Activated T-helper 1 cell treated with Interleukin-2 at 50 U/mL for 16 hours (primary cell): ENCODE measurements around the gene AUTS2.

Experiments used
- DNase-seq: peaks from one replicate; pipeline ENCODE4 v3.0.0-alpha.2; 2020; ENCODE audit warnings: low read depth

Gene AUTS2

DNA sequence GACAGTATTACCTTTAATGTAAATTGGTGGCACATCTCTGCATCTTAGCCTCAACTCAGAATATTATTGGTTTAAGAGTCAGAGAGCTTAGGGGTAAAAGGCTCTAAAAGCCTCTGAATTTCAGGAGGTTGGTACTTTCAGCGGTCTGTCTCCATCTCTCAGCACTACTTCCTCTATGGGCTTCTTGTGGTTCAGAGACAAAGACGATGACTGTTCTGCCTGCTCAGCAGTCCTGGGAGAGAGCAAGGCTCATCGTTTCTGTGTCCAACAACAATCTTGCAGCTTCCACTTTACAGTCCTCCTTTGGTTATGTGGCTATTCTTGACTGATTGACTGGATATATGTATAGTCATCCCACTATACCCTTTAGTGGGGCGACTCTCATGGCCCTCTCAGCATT lies 394.7 kb downstream of the AUTS2 start:
- DNase-seq: no peak

DNA sequence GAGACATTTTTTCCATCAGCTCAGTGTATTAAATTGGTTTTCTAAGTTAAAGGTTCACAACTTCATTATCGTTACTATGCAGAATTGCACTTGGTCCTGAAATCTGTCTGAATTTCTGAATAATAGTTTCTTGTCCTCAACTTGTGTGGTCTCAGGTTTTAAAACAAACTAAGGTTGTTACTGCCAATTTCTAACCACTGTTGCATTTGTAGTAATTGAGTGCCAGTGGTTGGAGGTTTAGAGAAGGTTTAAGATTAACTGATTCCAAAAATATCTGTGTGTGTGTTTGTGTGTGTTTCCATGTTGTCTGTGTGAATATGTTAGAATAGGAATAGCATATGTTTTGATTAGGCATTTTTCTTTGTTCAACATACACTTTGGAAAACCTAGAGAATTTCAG lies 395.9 kb downstream of the AUTS2 start:
- no peak for DNase-seq

GRCh38 chr7:69994886-69995542 lies 396.7 kb downstream of the AUTS2 start:
- no peak for DNase-seq

DNA sequence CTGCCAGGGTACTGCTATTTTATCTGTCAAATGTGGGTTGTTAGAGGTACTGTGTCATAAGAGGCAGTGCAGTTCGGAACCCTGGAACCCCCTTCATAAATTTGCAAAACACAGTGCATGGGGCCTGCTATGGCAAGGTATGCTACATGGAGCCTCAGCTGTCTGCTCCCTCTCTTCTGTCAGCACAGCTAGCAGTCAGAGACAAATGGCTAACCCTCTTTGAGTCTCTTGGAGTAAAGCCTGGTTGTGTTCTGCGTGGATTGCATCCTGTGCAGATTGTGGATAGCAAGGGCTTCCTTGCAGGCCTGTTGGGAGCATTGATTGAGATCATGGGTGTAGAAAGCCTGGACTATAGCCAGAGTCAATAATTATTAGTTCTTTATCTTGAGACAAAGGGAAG lies 397.8 kb downstream of the AUTS2 start:
- DNase-seq: no peak

- DNase-seq: no peak
Observed at GRCh38 chr7:70000737-70001348, 402.6 kb downstream of the AUTS2 start.

DNA sequence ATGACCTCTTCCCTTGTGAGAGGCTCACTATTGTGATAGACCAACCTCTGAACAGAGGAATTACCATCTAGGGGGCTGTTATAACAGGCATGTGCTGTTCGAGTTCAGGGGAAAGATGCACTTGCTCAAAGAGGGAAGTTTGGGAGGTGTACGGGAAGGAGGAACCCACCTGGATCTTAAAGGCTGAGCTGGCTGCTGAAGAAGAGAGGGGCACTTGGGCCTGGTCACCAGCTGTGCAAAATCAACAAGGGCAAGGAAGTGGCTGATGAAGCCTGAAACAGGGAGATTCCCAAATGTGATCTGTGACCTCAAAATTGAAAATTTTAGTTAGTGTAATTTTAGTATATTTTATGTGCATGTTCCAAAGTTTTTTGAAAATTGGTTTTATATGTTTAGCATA lies 407.2 kb downstream of the AUTS2 start:
- DNase-seq: no peak

DNA sequence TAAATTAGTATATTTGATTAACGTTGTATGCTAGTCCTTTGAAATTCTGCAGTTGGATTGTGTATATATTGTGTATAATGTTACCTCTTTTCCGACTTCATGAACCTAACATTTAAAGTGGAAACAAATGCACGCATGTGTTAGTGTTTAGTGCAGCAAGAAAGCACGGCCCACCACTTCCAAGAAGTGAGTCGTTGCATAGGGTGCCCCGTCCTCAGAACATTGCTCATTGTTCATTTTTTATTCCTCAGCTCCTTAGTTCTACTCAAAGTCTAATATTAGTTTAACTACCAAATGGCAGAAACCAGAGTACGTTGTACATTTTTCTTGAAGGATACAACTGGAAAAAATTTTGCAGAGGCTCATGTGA lies 407.6 kb downstream of the AUTS2 start:
- DNase-seq: no peak

- DNase-seq: no peak
Observed at GRCh38 chr7:70006261-70006920, 408.1 kb downstream of the AUTS2 start.

DNA sequence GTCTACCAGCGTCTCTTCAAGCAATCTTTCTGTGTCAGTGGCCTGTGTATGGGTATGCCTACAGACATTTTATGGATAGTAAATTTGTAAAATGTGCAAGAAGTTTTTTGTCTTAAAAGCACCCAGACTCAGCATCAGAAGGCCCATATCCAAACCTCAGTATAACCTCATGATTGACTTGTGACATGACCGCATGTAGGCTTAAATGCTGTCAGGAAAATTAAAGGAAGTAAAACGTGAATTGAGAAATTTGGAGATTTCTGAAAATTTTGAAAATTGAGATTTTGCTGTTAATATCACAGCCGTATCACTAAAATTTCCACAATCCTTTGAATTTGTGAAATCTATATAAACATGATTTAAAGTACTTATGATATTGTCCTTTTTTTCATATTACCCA lies 410.2 kb downstream of the AUTS2 start:
- no peak for DNase-seq

DNA sequence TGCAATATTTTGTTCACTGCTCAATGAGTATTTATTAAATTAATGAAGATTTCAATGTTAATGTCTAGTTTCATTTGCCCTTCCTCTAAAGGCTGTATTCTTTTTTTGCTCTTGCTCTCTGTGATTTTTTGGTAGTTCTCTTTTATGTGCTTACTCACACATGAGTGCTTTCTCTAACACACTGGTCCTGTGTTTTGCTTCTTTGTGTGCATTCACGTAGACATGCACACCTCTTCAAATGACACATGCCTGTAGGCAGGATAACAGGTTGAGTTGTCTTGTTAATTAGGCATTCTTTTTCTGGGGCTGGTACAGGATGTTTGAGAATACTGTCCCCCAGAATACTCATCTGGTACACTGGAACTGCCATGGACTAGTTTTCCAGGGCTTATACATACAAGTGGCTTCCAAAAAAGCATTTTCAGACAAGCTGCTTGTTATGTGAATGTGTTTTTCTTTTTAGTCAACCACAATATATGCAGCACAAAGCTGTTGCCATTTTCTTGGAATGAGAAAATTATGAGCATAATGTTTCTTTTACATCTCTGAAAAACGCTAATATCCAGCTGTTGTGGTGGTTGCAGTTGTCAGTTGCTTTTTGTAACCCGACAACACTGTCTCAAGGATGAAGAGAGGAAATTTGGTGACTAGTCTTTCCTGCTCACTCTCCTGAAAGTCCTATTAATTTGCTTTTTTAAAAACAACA lies 416.4 kb downstream of the AUTS2 start:
- DNase-seq: no peak

GRCh38 chr7:70015353-70015752 lies 417.1 kb downstream of the AUTS2 start:
- DNase-seq: no peak

DNA sequence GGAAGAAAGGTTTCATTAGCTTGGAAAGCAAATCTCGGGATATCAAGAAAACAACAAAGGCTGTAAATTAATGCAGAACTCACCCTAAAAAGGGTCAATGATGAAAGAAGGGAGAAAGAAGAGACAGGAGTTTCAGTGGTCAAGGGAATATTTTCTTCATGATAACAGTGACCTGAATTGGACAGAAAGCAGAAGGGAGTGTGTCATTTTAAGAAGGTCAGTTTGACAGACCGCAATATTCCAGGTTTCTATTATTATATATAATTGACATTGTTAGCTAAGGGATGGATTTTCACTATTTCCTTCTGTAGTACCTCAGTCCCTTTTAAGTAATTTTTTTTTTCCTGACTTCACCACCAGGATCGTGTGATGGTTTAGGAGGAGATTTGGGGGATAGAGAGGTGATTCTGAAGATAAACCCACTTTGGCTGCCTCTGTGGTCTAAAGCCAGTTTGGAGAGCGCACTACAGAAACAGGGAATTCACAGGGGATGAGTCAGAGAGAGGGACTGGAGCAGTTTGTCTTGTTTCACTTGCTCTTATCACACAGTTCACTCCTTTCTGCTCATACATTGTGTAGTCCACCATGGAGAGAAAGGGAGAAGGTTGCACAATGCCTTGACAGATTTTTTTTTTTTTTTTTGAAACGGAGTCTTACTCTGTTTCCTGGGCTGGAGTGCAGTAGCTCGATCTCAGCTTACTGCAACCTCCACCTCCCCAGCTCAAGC lies 417.9 kb downstream of the AUTS2 start:
- no peak for DNase-seq

DNA sequence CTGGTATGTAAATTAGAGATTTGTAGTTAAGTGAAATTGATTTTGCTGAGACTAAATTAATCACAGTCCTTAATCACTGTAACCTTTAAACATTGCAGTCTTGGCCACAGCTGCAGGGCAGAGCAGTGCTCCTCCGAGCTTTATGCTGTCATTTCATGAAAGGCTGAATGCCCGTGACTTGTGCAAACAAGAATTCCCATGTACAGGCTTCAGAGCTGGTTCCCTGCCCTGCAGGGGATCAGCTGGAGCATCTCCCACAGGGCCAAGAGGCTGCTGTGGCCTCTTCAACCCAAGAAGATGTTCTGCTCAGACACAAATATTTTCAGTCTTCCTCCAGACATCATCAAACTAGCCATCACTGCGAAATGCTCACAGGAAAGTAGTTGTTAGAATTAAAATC lies 419.1 kb downstream of the AUTS2 start:
- DNase-seq: no peak

GRCh38 chr7:70018700-70019099 lies 420.4 kb downstream of the AUTS2 start:
- no peak for DNase-seq

DNA sequence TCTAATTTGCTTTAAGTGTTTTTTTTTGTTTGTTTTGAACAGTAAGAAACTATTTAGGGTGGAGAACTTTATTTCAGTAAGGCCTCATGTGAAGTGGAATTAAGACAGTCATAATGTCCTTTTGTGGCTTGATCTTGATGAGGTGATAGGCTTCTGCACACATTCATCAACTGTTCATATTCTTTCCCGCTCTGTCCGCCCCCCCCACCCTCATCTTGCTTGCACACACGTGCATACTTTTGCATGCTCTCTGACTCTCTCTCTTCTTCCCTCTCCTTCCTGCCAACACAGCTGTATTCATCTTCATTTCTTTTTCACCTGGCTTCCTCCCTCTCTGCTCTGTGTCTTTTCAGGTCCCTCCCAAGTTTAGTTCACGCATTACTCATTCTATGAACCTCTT lies 429.6 kb downstream of the AUTS2 start:
- no peak for DNase-seq

GRCh38 chr7:70028620-70029019 lies 430.3 kb downstream of the AUTS2 start:
- no peak for DNase-seq

DNA sequence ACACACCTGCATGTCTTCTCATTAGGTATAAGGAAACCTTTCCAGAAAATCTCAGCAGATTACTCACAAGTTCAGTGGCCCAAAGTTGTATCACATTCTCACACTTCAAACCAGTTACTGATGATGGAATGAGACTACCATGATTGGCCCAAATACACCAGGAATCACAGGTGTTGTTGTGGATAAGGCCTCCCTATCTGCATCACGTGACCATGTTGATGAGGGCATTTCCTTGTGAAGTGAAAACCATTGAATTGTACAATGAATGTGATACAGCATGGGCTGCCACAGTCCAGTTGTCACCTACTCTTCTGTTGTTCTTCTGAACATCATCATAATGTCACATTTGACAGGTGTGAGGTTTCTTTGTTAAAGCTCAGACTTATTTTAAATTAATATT lies 431.7 kb downstream of the AUTS2 start:
- DNase-seq: no peak

GRCh38 chr7:70030745-70031144 lies 432.5 kb downstream of the AUTS2 start:
- no peak for DNase-seq

DNA sequence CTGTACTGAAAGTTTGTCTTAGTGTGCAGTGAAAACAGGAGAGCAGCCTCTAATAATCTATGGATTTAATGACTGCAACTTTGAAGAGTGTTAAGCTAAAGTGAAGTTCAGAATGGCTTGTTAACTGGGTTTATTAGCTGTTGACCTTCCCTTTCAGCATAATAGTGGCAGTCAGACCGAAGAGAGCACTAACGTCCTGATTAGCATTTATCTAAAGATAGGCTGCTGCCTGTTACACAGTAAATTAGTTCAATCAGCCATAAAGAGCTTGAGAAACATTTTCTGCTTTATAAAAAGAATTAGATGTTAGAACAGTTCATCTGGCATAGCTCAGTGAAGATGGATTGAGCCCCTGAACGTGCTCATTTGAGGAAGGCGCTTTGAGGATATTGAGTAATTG lies 433.0 kb downstream of the AUTS2 start:
- no peak for DNase-seq

DNA sequence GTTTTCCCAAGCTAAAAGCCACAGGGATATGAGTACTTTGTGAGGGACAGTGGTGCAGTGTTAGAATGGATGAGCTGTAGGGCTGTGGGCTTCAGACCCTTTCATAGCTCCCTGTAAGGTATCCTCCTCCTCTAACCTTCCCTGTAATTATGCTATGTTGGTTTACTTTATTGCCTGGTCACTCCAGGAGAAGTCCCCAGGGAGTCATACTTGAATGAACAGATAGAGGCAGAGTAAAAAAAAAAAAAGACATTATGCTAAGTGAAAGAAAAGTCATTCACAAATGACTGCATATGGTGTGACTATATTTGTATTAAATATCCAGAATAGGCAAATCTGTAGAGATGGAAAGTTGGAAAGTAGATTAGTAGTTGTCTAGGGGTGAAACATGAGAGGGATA lies 434.4 kb downstream of the AUTS2 start:
- DNase-seq: no peak

DNA sequence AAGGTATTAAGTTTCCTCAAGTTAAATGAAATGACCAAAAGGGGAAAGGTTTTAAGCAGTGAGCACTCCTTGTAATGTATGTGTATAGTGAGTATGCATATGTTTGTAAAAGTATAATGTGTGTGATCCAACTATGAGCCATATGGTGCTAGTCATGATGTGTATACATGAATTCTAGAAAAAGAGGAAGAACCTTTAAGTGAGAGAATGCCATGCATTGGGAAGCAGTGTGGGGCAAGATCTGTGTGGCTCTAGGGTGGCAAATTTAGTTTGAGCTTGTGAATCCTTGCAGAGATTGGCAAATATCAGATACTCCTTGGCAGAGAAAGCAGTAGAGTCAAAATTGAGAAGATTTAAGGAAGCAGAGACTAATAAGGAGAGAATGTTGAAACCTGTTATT lies 435.0 kb downstream of the AUTS2 start:
- no peak for DNase-seq

GRCh38 chr7:70034999-70035398 lies 436.7 kb downstream of the AUTS2 start:
- DNase-seq: no peak

GRCh38 chr7:70035519-70035918 lies 437.2 kb downstream of the AUTS2 start:
- no peak for DNase-seq
